ENCODE results near the gene ZNF205. TPM values are rescaled to one million over a fixed set of nuclear protein-coding genes. Genes with fewer than 3 reads are reported as not detected.
"Not testable (repeated sequence)": the region's sequence is repeated elsewhere in the genome, so short reads cannot be mapped to it uniquely, and the experiment has no call there.

ZNF205 gene
- total and polyA plus RNA-seq, 5 experiments from 2014 or later = not detected

DNA sequence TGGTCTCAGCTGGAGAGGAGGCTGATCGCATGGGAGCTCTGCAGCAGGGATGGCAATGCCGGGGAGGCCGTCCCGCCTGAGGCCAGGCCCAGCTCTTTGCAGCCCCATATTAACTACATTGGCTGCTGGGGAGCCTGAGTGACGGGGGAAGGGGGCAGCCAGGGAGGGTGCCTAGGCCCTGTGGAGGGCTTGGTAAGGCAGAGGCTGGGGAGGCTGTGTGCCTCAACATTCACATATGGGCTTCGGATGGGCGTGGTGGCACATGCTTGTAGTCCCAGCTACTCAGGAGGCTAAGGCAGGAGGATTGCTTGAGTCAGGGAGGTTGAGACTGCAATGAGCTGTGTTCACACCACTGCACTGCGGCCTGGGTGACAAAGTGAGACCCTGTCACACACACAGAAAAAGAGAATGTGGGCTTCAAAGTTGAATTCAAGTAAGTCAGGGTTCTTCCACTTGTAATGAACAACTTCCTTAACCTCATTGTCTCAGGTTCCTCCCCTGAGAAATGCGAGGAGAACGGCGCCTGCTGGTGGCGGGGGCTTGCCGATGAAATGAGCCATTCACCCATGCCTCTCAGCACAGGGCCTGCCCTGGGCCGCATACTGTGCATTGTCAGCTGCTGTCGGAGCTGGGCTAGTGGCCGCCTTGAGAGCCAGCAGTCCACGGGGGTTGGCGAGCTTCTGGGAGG, 39.7 kb upstream of the ZNF205 start:
- H3K9me3 Mint-ChIP-seq, H3K27me3 Mint-ChIP-seq: not testable (repeated sequence)
- Mint-ChIP-seq H3K27ac (peak overlapping the region; percentile 92 to 100 (median 98)), H3K4me1 (peaks cover 53 to 94% (median 86%) of the 10 kb centered on the region in 4 donors), H3K36me3 (peaks cover 1 to 24% (median 3%) of the 10 kb centered on the region in 3 donors), H3K4me3 (peak overlapping the region in 7 of 10 donors; percentile 41 to 87 (median 78))
- DNase-seq = peak in 7 of 10 donors; percentile 21 to 74 (median 46)
- POLR2A ChIA-PET = interaction anchor here (0.5 to 17.1 kb wide), 6 partner anchors 9 to 58 kb away, joined by 3 to 261 read pairs (median 7); partner anchors contain the start of gene ZSCAN10
- peak in 1 of 2 donors; percentile 29 for ATAC-seq

GRCh38 chr16:3073448-3073847, 38.9 kb upstream of the ZNF205 start:
- no peak for DNase-seq
- peaks cover 0 to 7% (median 0%) of the 10 kb centered on the region in 9 donors for H3K9me3 Mint-ChIP-seq

GRCh38 chr16:3074860-3075522, 37.4 kb upstream of the ZNF205 start:
- DNase-seq (peak; percentile 37 to 93 (median 82)), ATAC-seq (peak; percentile 91 to 96)
- POLR2A ChIA-PET = interaction anchor here (0.6 to 17.1 kb wide), 19 partner anchors 9 to 427 kb away, joined by 3 to 261 read pairs (median 6); partner anchors contain the start of genes HCFC1R1, IL32, THOC6 and TNFRSF12A
- Mint-ChIP-seq H3K4me3 (peak overlapping the region; percentile 58 to 89 (median 82)), H3K27ac (peak overlapping the region; percentile 92 to 100 (median 98)), H3K9me3 (peaks cover 0 to 7% (median 0%) of the 10 kb centered on the region in 9 donors), H3K4me1 (peaks cover 53 to 89% (median 87%) of the 10 kb centered on the region in 4 donors), H3K27me3 (no peaks in the 10 kb centered on the region), H3K36me3 (peaks cover 5 to 8% (median 5%) of the 10 kb centered on the region in 3 donors)

More at GRCh38 chr16:3073448-3073847, 38.9 kb upstream of the ZNF205 start:
- Mint-ChIP-seq H3K27ac (peak overlapping the region; percentile 92 to 100 (median 98)), H3K4me3 (peak overlapping the region; percentile 31 to 89 (median 82)), H3K36me3 (peaks cover 4 to 17% (median 5%) of the 10 kb centered on the region in 3 donors), H3K4me1 (peaks cover 54 to 94% (median 88%) of the 10 kb centered on the region in 4 donors), H3K27me3 (no peaks in the 10 kb centered on the region)
- no peak for ATAC-seq
- POLR2A ChIA-PET = interaction anchor here (0.5 to 17.1 kb wide), 5 partner anchors 8 to 57 kb away, joined by 3 to 261 read pairs (median 8); partner anchors contain the start of genes IL32 and ZSCAN10

- H3K27me3 Mint-ChIP-seq = no peaks in the 10 kb centered on the region
- peaks cover 0 to 8% (median 5%) of the 10 kb centered on the region in 3 donors for H3K36me3 Mint-ChIP-seq
- peak overlapping the region; percentile 58 to 89 (median 82) for H3K4me3 Mint-ChIP-seq
- H3K27ac Mint-ChIP-seq = peak overlapping the region; percentile 92 to 100 (median 98)
- peaks cover 0 to 7% (median 0%) of the 10 kb centered on the region in 9 donors for H3K9me3 Mint-ChIP-seq
- peak; percentile 15 to 34 for ATAC-seq
- DNase-seq = no peak
- POLR2A ChIA-PET = interaction anchor here (0.9 to 17.1 kb wide), 13 partner anchors 9 to 83 kb away, joined by 3 to 261 read pairs (median 16); partner anchors contain the start of genes HCFC1R1, IL32, THOC6 and TNFRSF12A
- peaks cover 51 to 86% (median 84%) of the 10 kb centered on the region in 4 donors for H3K4me1 Mint-ChIP-seq
These were observed 36.9 kb upstream of the ZNF205 start for GRCh38 chr16:3075523-3075915.

DNA sequence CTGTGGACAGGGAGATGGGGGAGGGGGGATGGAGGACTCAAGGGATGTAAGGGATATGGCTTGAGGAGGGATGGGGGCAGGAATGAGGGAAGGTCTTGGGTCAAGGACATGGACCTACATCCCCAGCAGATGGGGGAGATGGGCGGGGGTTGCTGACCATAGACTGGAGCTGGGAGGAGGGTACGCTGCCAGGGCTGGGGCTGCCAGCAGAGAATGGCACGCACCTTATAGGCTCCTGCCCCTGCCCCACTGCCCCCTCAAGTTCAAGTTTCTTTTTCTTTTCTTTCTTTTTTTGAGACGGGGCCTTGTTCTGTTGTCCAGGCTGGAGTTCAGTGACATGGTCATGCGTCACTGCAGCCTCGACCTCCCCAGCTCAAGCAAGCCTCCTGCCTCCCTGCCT, 36.4 kb upstream of the ZNF205 start:
- Mint-ChIP-seq H3K4me3 (peak overlapping the region in 9 of 10 donors; percentile 36 to 87 (median 68)), H3K4me1 (peaks cover 53 to 85% (median 83%) of the 10 kb centered on the region in 4 donors), H3K27ac (peak overlapping the region; percentile 92 to 100 (median 98))
- POLR2A ChIA-PET = interaction anchor here (0.7 to 17.1 kb wide), 9 partner anchors 11 to 82 kb away, joined by 3 to 261 read pairs (median 19); partner anchors contain the start of genes IL32 and ZSCAN10
- not testable (repeated sequence) for DNase-seq, H3K27me3 Mint-ChIP-seq, H3K36me3 Mint-ChIP-seq, H3K9me3 Mint-ChIP-seq, ATAC-seq

- peaks cover 0 to 11% (median 5%) of the 10 kb centered on the region in 3 donors for H3K36me3 Mint-ChIP-seq
These were observed 35.8 kb upstream of the ZNF205 start for GRCh38 chr16:3076577-3076976.

GRCh38 chr16:3080024-3080423, 32.4 kb upstream of the ZNF205 start:
- H3K4me3 Mint-ChIP-seq = peak overlapping the region in 1 of 10 donors; percentile 36
- POLR2A ChIA-PET = interaction anchor here (0.8 to 2.9 kb wide), 6 partner anchors 9 to 21 kb away, joined by 3 to 8 read pairs (median 6); partner anchors contain the start of gene ZSCAN10
- H3K9me3 Mint-ChIP-seq = peaks cover 0 to 7% (median 0%) of the 10 kb centered on the region in 9 donors
- ATAC-seq = no peak
- peak overlapping the region in 6 of 10 donors; percentile 46 to 88 (median 68) for H3K27ac Mint-ChIP-seq
- peaks cover 0 to 11% (median 5%) of the 10 kb centered on the region in 3 donors for H3K36me3 Mint-ChIP-seq
- DNase-seq = no peak
- H3K27me3 Mint-ChIP-seq = no peaks in the 10 kb centered on the region
- peaks cover 29 to 73% (median 64%) of the 10 kb centered on the region in 4 donors for H3K4me1 Mint-ChIP-seq

More at GRCh38 chr16:3076577-3076976, 35.8 kb upstream of the ZNF205 start:
- H3K4me1 Mint-ChIP-seq = peaks cover 48 to 82% (median 80%) of the 10 kb centered on the region in 4 donors
- no peak for DNase-seq
- no peak for ATAC-seq
- peaks cover 0 to 7% (median 0%) of the 10 kb centered on the region in 9 donors for H3K9me3 Mint-ChIP-seq
- peak overlapping the region; percentile 46 to 87 (median 68) for H3K4me3 Mint-ChIP-seq
- POLR2A ChIA-PET = interaction anchor here (0.7 to 17.1 kb wide), 11 partner anchors 11 to 188 kb away, joined by 3 to 261 read pairs (median 16); partner anchors contain the start of genes IL32 and ZSCAN10
- no peaks in the 10 kb centered on the region for H3K27me3 Mint-ChIP-seq
- H3K27ac Mint-ChIP-seq = peak overlapping the region; percentile 92 to 100 (median 98)

- H3K27me3 Mint-ChIP-seq, H3K9me3 Mint-ChIP-seq, ATAC-seq, DNase-seq: not testable (repeated sequence)
- POLR2A ChIA-PET = interaction anchor here (0.6 to 2.9 kb wide), 4 partner anchors 9 to 23 kb away, joined by 4 to 7 read pairs (median 4); no protein-coding TSS in a partner anchor
- H3K27ac Mint-ChIP-seq = peak overlapping the region in 1 of 10 donors; percentile 53
- peaks cover 0 to 11% (median 5%) of the 10 kb centered on the region in 3 donors for H3K36me3 Mint-ChIP-seq
- peak overlapping the region in 1 of 10 donors; percentile 41 for H3K4me3 Mint-ChIP-seq
- peaks cover 16 to 67% (median 51%) of the 10 kb centered on the region in 4 donors for H3K4me1 Mint-ChIP-seq
These were observed 30.4 kb upstream of the ZNF205 start for GRCh38 chr16:3081957-3082356.

DNA sequence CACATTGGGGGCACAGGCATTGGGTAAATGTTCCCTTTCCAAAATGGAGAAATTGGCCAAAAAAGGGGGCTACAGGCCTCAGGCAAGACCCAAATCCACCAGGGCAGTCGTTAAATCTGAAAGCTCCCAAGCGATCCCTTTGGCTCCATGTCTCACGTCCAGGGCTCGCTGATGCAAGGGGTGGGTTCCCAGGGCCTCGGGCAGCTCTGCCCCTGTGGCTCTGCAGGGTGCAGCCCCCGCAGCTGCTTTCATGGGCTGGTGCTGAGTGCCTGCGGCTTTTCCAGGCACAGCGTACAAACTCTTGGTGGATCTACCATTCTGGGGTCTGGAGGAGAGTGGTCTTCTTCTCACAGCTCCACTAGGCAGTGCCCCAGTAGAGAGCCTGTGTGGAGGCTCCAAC, 29.0 kb upstream of the ZNF205 start:
- H3K4me3 Mint-ChIP-seq, H3K36me3 Mint-ChIP-seq, H3K27me3 Mint-ChIP-seq, H3K9me3 Mint-ChIP-seq, DNase-seq, ATAC-seq: not testable (repeated sequence)
- H3K4me1 Mint-ChIP-seq = peaks cover 19 to 66% (median 51%) of the 10 kb centered on the region in 4 donors
- POLR2A ChIA-PET = interaction anchor here (0.6 to 1.1 kb wide), 4 partner anchors 10 to 29 kb away, joined by 3 to 7 read pairs (median 4); partner anchors contain the start of gene ZNF205
- H3K27ac Mint-ChIP-seq = peak overlapping the region in 2 of 10 donors; percentile 19 to 81

GRCh38 chr16:3084491-3084890, 27.9 kb upstream of the ZNF205 start:
- DNase-seq (no peak), ATAC-seq (no peak)
- Mint-ChIP-seq H3K4me1 (peaks cover 18 to 59% (median 48%) of the 10 kb centered on the region in 4 donors), H3K36me3 (peaks cover 0 to 3% (median 0%) of the 10 kb centered on the region in 3 donors), H3K9me3 (peaks cover 0 to 2% (median 0%) of the 10 kb centered on the region in 9 donors), H3K4me3 (no peak overlapping the region), H3K27me3 (no peaks in the 10 kb centered on the region), H3K27ac (peak overlapping the region in 3 of 10 donors; percentile 39 to 50 (median 48))
- POLR2A ChIA-PET = interaction anchor here (1.1 kb wide), 2 partner anchors 9 to 10 kb away, joined by 3 to 7 read pairs; no protein-coding TSS in a partner anchor

- Mint-ChIP-seq H3K4me3 (no peak overlapping the region), H3K9me3 (peaks cover 0 to 2% (median 0%) of the 10 kb centered on the region in 9 donors), H3K27ac (peak overlapping the region in 7 of 10 donors; percentile 34 to 85 (median 50)), H3K27me3 (no peaks in the 10 kb centered on the region), H3K4me1 (peaks cover 16 to 53% (median 42%) of the 10 kb centered on the region in 4 donors), H3K36me3 (peaks cover 0 to 3% (median 0%) of the 10 kb centered on the region in 3 donors)
- POLR2A ChIA-PET = no interaction called here
- ATAC-seq (no peak), DNase-seq (no peak)
These were observed 27.3 kb upstream of the ZNF205 start for GRCh38 chr16:3084969-3085670.

Measured in naive thymus-derived CD8-positive, alpha-beta T cell (primary cell).